GM08714 (cell line): ENCODE measurements around the gene CATSPERZ.
"Not testable (repeated sequence)": the region's sequence is repeated elsewhere in the genome, so short reads cannot be mapped to it uniquely, and the experiment has no call there.

Source experiments
- H3K4me3 ChIP-seq: fragments of 200-500 bp; sonication (Bioruptor generic); 2 replicates; pipeline ENCODE4 v1.5.1; 2014; ENCODE audit warnings: mild to moderate bottlenecking, low read length, inconsistent platforms
- ZNF274 ChIP-seq: IDR thresholded peaks from 2 replicates; pipeline ENCODE4 v1.6.1; 2012; ENCODE audit warnings: mild to moderate bottlenecking, low read depth, low read length

Gene CATSPERZ

GRCh38 chr11:64314146-64314804, 14.1 kb downstream of the CATSPERZ start:
- no peak for TF ChIP-seq ZNF274
- no peak overlapping the region for H3K4me3 ChIP-seq

GRCh38 chr11:64314805-64315561, 14.8 kb downstream of the CATSPERZ start:
- no peak overlapping the region for H3K4me3 ChIP-seq
- TF ChIP-seq ZNF274: no peak

- peak overlapping the region; percentile 79; the same call in 1 of the 2 replicates for H3K4me3 ChIP-seq
These were observed 15.7 kb downstream of the CATSPERZ start for GRCh38 chr11:64315667-64316526.

DNA sequence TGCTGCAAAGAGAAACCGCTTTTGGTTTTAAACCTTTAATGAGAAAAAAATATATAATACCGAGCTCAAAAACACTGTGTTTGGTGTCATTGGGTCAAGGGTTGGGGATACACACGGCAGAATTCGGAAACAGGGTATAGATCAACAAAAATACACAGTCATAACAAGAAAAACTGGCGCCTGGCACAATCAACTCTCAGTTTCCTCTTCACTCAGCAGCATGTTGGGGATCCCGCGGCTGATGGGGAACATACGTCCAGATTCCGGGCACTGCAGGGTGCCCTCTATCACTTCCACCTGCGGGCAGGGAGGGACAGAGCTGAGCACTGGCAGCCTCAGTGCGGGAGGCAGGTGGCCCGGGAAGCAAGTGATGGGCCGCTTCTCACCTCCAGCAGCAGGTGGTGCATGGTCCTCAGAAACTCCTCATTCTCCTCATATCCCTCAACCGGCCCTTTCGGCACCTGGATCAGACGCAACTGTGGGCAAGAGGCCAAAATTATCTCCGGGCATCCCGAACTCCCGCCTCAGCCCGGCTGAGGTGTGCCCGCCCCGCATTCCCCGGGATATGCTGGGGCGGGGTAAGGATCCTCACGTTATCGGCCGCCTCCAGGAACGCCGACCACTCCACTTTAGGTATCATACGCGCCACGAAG, 16.6 kb downstream of the CATSPERZ start:
- peak overlapping the region; percentile 79 for H3K4me3 ChIP-seq
- TF ChIP-seq ZNF274: no peak

DNA sequence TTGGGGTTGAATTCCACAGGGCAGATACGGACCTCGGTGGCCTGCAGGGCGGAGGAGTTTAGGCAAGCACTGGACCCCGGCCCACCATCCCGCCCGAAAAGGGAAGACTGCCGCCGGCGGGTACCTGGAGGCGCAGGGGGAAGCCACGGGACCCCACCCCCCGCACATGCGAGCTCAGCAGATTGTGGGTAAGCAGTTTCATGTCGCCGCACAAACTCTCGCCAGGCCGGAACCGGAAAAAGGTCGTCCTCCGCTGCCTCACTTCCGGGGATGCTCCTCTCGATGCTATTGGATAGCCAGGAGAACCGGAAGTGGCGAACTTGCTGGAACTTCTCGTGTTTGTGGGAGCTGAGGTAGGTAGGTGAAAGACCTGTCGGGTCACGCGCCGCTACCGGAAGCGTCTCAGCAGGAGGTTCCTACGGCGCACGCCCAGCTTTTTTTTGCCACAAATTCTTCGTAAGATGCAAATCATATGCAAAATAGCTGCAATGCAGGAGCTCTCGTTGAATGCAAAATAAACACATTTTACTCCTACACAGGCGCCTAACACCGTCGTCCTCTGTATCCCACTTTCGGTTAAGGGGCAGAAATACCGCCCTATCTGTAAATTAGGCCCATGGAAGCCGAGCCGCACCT, 17.3 kb downstream of the CATSPERZ start, which contains the start of gene TRMT112:
Gene TRMT112, minus strand, starts transcription at position 235 of the 636 bp plus-strand sequence. Its CDS starts 33 bp downstream, at position 202.
- TF ChIP-seq ZNF274: no peak
- H3K4me3 ChIP-seq: peak within 1 kb of the TSS; percentile 84

DNA sequence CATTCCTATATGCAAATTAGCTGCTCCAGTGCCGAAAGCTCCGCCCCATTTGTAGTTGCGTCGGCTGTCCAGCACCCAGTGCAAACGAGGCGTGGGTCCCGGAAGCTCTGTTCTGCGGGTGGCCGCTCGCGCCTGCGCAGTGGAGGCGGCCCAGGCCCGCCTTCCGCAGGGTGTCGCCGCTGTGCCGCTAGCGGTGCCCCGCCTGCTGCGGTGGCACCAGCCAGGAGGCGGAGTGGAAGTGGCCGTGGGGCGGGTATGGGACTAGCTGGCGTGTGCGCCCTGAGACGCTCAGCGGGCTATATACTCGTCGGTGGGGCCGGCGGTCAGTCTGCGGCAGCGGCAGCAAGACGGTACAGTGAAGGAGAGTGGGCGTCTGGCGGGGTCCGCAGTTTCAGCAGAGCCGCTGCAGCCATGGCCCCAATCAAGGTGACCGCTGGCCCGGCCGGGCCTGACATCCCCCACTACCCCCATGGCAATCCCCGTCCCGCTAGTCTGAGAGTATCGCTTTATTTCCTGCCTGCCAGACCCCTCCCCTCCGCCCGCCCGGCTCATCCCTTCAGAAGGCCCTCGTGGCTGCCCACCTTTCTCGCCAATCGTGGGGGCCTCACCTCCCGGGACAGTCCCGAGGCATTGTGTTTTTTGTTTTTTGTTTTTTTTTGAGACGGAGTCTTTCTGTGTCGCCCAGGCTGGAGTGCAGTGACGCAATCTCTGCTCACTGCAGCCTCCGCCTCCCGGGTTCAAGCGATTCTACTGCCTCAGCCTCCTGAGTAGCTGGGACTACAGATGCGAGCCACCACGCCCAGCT, 18.0 kb downstream of the CATSPERZ start, which contains the start of gene PRDX5:
Gene PRDX5, plus strand, starts transcription at position 161 of the 805 bp plus-strand sequence. Its CDS starts 95 bp downstream, at position 256.
- H3K4me3 ChIP-seq: peak within 1 kb of the TSS; percentile 84
- TF ChIP-seq ZNF274: no peak

DNA sequence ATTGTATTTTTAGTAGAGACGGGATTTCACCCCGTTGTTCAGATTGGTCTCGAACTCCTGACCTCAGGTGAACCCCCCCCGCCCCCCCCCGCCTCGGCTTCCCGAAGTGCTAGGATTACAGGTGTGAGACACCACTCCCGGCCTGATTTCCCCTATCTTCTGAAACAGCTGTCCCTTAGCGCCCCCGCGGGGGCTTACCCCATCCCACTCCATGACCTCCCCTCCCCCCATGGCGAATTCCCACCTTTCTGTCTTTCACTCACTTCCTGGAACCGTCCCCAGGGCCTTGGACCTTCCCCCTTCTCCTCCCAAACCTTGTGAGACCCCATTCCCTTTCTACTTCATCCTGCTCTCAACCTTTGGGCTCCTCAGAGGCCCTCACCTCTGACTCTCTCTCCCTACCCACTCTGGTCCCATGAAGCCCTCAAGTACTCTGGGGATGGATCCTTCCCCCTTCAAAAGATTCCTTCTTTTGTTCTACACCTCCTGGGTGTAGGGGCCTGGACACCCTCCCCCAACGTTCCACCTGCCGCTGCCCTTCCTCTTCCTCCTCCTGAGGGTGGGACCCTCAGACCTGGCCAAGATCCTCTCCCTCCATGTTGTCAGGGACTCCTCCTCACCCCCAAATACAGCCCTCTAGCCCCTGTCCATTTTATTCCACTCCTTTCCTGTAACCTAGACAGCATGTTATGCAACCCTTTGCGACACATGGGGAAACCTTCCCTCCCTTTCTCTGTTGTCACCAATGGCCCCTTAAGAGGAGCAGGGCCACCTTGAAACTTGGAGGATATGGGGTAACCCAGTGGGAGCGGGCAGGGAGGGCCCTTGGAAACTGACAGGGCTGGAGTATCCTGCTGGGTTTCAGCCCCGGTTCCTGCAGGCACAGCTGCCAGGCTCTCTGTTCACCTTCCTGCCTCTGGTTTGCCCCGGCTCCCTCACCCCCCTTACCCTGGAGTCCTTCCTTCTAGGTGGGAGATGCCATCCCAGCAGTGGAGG, 18.9 kb downstream of the CATSPERZ start:
- no peak for TF ChIP-seq ZNF274
- H3K4me3 ChIP-seq: peak overlapping the region; percentile 84

DNA sequence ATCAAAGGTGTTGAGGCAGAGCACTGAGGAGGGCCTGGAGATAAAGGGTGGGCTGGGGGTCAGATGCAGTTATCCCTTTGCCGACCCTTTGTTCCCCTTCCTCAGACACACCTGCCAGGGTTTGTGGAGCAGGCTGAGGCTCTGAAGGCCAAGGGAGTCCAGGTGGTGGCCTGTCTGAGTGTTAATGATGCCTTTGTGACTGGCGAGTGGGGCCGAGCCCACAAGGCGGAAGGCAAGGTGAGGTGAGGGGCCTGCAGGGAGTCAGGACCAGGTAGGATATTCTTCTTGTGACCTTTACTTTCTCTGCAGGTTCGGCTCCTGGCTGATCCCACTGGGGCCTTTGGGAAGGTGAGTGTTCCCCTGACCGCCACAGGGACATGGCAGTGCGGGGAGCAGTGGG, 20.4 kb downstream of the CATSPERZ start:
- H3K4me3 ChIP-seq: no peak overlapping the region
- TF ChIP-seq ZNF274: no peak

DNA sequence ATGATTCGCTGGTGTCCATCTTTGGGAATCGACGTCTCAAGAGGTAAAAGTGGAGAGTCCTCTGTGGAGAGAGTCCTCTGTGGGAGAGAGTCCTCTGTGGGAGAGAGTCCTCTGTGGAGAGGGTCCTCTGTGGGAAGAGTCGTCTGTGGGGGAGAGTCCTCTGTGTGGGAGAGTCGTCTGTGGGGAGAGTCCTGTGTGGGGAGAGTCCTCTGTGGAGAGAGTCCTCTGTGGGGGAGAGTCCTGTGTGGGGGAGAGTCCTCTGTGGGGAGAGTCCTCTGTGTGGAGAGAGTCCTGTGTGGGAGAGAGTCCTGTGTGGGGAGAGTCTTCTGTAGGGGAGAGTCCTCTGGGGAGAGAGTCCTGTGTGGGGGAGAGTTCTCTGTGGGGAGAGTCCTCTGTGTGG, 20.9 kb downstream of the CATSPERZ start:
- no peak for TF ChIP-seq ZNF274
- H3K4me3 ChIP-seq: no peak overlapping the region

DNA sequence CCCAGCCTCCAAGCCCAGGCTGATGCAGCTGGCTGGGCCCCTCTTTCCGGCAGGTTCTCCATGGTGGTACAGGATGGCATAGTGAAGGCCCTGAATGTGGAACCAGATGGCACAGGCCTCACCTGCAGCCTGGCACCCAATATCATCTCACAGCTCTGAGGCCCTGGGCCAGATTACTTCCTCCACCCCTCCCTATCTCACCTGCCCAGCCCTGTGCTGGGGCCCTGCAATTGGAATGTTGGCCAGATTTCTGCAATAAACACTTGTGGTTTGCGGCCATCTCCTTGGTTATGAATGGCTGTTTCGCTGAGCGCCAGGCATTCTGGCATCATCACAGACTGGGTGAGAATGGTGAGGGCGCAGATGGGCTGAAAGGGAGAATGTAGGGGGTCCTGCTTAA, 21.4 kb downstream of the CATSPERZ start:
- H3K4me3 ChIP-seq: no peak overlapping the region
- TF ChIP-seq ZNF274: no peak

- no peak for TF ChIP-seq ZNF274
- no peak overlapping the region for H3K4me3 ChIP-seq
These were observed 22.7 kb downstream of the CATSPERZ start for GRCh38 chr11:64322925-64323260.

GRCh38 chr11:64323373-64323772, 23.2 kb downstream of the CATSPERZ start:
- no peak overlapping the region for H3K4me3 ChIP-seq
- TF ChIP-seq ZNF274: no peak

GRCh38 chr11:64323984-64324383, 23.8 kb downstream of the CATSPERZ start:
- H3K4me3 ChIP-seq: not testable (repeated sequence)
